ENCODE measurements around the gene SBF2.

Gene SBF2

DNA sequence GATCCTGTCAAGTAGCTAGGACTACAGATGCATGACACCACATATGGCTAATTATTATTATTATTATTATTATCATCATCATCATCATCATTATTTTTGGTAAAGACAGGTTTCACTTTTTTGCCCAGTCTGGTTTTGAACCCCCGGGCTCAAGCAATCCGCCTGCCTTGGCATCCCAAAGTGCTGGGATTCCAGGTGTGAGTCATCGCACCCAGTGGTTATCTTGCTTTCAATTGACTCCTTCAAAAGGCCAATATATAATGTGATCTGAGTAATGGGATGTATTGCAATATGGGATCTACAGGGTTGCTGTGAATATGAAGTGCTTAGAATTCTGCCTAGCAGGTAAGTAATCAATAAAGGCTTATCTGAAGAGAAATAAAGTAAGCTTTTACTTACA is 221.2 kb downstream of the SBF2 start:
- DNase-seq (ENCODE audit: low read depth): no peak
- TF ChIP-seq, protein P1, sequence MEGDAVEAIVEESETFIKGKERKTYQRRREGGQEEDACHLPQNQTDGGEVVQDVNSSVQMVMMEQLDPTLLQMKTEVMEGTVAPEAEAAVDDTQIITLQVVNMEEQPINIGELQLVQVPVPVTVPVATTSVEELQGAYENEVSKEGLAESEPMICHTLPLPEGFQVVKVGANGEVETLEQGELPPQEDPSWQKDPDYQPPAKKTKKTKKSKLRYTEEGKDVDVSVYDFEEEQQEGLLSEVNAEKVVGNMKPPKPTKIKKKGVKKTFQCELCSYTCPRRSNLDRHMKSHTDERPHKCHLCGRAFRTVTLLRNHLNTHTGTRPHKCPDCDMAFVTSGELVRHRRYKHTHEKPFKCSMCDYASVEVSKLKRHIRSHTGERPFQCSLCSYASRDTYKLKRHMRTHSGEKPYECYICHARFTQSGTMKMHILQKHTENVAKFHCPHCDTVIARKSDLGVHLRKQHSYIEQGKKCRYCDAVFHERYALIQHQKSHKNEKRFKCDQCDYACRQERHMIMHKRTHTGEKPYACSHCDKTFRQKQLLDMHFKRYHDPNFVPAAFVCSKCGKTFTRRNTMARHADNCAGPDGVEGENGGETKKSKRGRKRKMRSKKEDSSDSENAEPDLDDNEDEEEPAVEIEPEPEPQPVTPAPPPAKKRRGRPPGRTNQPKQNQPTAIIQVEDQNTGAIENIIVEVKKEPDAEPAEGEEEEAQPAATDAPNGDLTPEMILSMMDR (IDR thresholded peaks at IDR 0.05; ENCODE audit: low read depth, low read length, missing control alignments): no peak
- in situ Hi-C loops (cut with HindIII; ENCODE audit: low sequenced_read_pairs): no loop called here
- no peak overlapping the region for H3K4me3 ChIP-seq (ENCODE audit: low read depth, low read length)

DNA sequence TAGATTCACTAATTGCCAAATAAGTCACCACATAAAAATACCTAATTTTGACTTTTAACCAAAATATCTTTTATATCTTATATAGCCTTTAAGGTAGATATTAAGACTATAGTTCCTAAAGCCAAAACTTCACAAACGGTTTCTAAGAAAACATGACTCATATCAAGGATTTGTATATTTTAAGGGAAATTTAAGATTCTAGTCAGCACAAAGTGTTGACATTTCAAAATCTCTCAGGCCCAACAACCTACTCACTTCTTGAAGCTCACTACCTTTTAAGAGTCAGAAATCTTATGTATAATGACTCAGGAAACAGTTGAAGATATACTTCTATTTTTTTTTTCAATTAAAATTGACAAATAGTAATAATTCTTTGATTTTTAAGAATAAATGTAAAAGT is 221.9 kb downstream of the SBF2 start:
- in situ Hi-C loops (cut with HindIII; ENCODE audit: low sequenced_read_pairs): no loop called here
- DNase-seq (ENCODE audit: low read depth): no peak
- TF ChIP-seq, protein P1 (IDR thresholded peaks at IDR 0.05; ENCODE audit: low read depth, low read length, missing control alignments): no peak
- H3K4me3 ChIP-seq (ENCODE audit: low read depth, low read length): no peak overlapping the region

DNA sequence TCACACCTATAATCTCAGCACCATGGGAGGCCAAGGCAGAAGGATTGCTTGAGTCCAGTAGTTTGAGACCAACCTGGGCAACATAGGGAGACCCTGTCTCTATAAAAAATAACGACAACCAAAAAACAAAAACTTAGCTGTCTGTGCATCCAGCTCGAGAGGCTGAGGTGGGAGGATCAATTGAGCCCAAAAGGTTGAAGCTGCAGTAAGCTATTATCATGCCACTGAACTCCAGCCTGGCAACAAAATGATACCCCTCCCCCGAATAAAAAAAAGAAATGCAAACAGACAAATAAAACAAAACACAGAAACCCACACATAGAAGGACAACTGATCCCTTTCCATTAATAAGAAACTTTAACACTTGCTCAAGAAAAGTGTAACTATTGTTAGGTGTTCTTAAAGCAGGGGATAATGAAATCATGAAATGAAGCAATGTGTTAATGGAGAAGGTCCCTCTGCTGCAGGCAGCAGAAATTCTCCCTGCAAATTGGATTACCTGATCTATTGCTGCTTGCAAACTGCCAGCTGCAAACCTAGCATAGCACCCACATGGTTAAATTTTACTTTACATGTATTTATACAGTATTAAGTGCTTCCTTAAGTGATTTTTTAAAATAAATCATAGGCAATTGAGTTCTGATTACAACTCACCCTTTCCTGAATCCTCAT is 226.3 kb downstream of the SBF2 start:
- no peak overlapping the region for H3K4me3 ChIP-seq (ENCODE audit: low read depth, low read length)
- in situ Hi-C loops (cut with HindIII; ENCODE audit: low sequenced_read_pairs): no loop called here
- TF ChIP-seq, protein P1 (IDR thresholded peaks at IDR 0.05; ENCODE audit: low read depth, low read length, missing control alignments): no peak
- DNase-seq (ENCODE audit: low read depth): no peak

DNA sequence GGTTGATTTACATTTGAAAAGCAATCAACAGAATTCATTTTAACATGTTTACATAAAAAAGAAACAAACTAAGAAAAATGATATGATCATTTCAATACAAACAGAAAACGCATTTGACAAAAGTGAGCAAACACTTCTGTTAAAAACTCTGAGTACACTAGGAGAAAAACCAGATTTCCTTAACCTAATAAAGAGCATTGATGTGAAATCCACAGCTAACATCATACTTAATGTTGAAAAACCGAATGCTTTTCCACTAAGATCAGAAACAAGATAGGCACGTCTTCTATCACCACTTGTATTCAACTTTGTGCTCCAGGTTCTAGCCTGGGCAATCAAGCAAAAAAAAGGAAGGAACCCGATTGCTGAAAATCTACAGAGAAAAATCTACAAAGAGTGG is 227.6 kb downstream of the SBF2 start:
- H3K4me3 ChIP-seq (ENCODE audit: low read depth, low read length): no peak overlapping the region
- no peak for DNase-seq (ENCODE audit: low read depth)
- in situ Hi-C loops (cut with HindIII; ENCODE audit: low sequenced_read_pairs): no loop called here
- TF ChIP-seq, protein P1 (IDR thresholded peaks at IDR 0.05; ENCODE audit: low read depth, low read length, missing control alignments): no peak

DNA sequence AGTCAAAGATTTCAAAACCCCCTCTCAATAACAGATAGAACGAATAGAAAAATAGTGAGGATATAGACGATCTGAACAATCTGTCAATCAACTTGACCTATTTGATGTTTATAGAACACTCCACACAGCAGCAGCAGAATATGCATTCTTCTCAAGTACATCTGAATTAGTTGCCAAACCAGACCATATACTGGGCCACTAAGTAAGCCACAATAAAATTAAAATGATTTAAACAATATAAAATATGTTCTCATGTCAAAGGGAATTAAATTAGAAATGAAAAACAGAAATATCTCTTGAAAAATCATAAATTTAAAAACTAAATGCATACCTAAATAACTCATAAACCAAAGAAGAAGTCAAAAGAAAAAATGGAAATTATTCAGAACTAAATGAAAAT is 229.2 kb downstream of the SBF2 start:
- in situ Hi-C loops (cut with HindIII; ENCODE audit: low sequenced_read_pairs): no loop called here
- TF ChIP-seq, protein P1 (IDR thresholded peaks at IDR 0.05; ENCODE audit: low read depth, low read length, missing control alignments): no peak

DNA sequence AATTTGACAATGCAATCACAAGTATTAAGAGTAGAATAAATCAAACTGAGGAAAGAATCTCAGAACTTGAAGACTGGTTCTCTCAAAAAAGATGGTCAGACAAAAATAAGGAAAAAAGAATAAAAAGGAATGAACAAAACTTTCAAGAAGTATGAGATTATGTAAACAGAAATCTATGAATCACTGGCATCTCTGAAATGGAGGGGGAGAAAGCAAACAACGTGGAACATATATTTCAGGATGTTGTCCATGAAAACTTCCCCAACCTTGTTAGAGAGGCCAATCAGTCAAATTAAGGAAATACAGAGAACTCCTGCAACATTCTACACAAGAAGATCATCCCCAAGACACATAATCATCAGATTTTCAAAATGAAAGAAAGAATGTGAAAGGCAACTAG is 235.7 kb downstream of the SBF2 start:
- no peak for DNase-seq (ENCODE audit: low read depth)
- no peak overlapping the region for H3K4me3 ChIP-seq (ENCODE audit: low read depth, low read length)
- in situ Hi-C loops (cut with HindIII; ENCODE audit: low sequenced_read_pairs): no loop called here
- TF ChIP-seq, protein P1 (IDR thresholded peaks at IDR 0.05; ENCODE audit: low read depth, low read length, missing control alignments): no peak

More for the DNA sequence above, 229.2 kb downstream of the SBF2 start:
- no peak for DNase-seq (ENCODE audit: low read depth)
- no peak overlapping the region for H3K4me3 ChIP-seq (ENCODE audit: low read depth, low read length)
